CD4-positive, alpha-beta T cell treated with Interleukin-2 at 100 ng/mL for 4 hours (primary cell): ENCODE measurements around the gene FAM13B.
"Not testable (repeated sequence)": the region's sequence is repeated elsewhere in the genome, so short reads cannot be mapped to it uniquely, and the experiment has no call there.

Experiments used
- DNase-seq: peaks from one replicate; pipeline ENCODE4 v3.0.0-alpha.2; 2020; ENCODE audit warnings: low spot score

The FAM13B gene

GRCh38 chr5:137960819-137961218 lies 72.1 kb downstream of the FAM13B start:
- DNase-seq = no peak

GRCh38 chr5:137960141-137960540 lies 72.7 kb downstream of the FAM13B start:
- no peak for DNase-seq

GRCh38 chr5:137959488-137959887 lies 73.4 kb downstream of the FAM13B start:
- no peak for DNase-seq

GRCh38 chr5:137957948-137958347 lies 74.9 kb downstream of the FAM13B start:
- DNase-seq = no peak

- DNase-seq = no peak
Measured at GRCh38 chr5:137954131-137954879, 78.6 kb downstream of the FAM13B start.

GRCh38 chr5:137945825-137946224 lies 87.1 kb downstream of the FAM13B start:
- no peak for DNase-seq

GRCh38 chr5:137944280-137944679 lies 88.6 kb downstream of the FAM13B start:
- not testable (repeated sequence) for DNase-seq

GRCh38 chr5:137939331-137939730 lies 93.5 kb downstream of the FAM13B start:
- no peak for DNase-seq

GRCh38 chr5:137938751-137939143 lies 94.1 kb downstream of the FAM13B start:
- DNase-seq = no peak

- DNase-seq = no peak
Measured at GRCh38 chr5:137937994-137938750, 94.7 kb downstream of the FAM13B start.

GRCh38 chr5:137935694-137936093 lies 97.2 kb downstream of the FAM13B start:
- DNase-seq = no peak

- DNase-seq = no peak
Measured at GRCh38 chr5:137935190-137935589, 97.7 kb downstream of the FAM13B start.

- DNase-seq = no peak
Measured at GRCh38 chr5:137933491-137933911, 99.4 kb downstream of the FAM13B start.

GRCh38 chr5:137932800-137933199 lies 100.1 kb downstream of the FAM13B start:
- no peak for DNase-seq

- DNase-seq = no peak
Measured at GRCh38 chr5:137923856-137924255, 109.0 kb downstream of the FAM13B start.

GRCh38 chr5:137921931-137922330 lies 110.9 kb downstream of the FAM13B start:
- DNase-seq = no peak

GRCh38 chr5:137916923-137917322 lies 116.0 kb downstream of the FAM13B start:
- no peak for DNase-seq

- no peak for DNase-seq
Measured at GRCh38 chr5:137914758-137915157, 118.1 kb downstream of the FAM13B start.

- DNase-seq = no peak
Measured at GRCh38 chr5:137902408-137903133, 130.3 kb downstream of the FAM13B start.

GRCh38 chr5:137901011-137901817 lies 131.7 kb downstream of the FAM13B start:
- DNase-seq = no peak

GRCh38 chr5:137899493-137899892 lies 133.4 kb downstream of the FAM13B start:
- DNase-seq = no peak

GRCh38 chr5:137896560-137896959 lies 136.3 kb downstream of the FAM13B start:
- DNase-seq = no peak
